ENCODE data around the gene GPC6.

Gene GPC6

DNA sequence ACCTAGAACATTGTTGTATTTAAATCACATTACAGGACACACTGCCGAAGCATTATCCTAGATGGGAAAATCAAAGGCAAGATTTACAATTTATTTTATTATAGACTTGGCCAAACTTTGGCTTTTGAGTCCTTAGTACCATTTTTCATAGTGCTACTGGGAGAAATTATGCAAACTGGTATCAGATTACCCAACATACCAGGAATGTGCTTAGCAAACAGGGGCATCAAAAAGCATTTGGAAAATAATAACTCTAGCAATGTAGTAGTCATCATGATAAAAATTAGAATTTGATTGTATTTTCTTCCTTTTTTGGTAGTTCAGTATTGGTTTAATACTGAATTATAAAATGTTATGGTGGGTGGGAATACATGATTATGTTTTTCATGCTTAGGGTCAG is 34.0 kb downstream of the GPC6 start:
- no peak for TF ChIP-seq EZH2phosphoT487 (IDR thresholded peaks at IDR 0.05; ENCODE audit: low read depth)
- TF ChIP-seq, protein P1, sequence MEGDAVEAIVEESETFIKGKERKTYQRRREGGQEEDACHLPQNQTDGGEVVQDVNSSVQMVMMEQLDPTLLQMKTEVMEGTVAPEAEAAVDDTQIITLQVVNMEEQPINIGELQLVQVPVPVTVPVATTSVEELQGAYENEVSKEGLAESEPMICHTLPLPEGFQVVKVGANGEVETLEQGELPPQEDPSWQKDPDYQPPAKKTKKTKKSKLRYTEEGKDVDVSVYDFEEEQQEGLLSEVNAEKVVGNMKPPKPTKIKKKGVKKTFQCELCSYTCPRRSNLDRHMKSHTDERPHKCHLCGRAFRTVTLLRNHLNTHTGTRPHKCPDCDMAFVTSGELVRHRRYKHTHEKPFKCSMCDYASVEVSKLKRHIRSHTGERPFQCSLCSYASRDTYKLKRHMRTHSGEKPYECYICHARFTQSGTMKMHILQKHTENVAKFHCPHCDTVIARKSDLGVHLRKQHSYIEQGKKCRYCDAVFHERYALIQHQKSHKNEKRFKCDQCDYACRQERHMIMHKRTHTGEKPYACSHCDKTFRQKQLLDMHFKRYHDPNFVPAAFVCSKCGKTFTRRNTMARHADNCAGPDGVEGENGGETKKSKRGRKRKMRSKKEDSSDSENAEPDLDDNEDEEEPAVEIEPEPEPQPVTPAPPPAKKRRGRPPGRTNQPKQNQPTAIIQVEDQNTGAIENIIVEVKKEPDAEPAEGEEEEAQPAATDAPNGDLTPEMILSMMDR (IDR thresholded peaks at IDR 0.05; ENCODE audit: low read depth, low read length) = no peak
- H3K4me1 ChIP-seq (ENCODE audit: low read length) = no peaks in the 10 kb centered on the region

DNA sequence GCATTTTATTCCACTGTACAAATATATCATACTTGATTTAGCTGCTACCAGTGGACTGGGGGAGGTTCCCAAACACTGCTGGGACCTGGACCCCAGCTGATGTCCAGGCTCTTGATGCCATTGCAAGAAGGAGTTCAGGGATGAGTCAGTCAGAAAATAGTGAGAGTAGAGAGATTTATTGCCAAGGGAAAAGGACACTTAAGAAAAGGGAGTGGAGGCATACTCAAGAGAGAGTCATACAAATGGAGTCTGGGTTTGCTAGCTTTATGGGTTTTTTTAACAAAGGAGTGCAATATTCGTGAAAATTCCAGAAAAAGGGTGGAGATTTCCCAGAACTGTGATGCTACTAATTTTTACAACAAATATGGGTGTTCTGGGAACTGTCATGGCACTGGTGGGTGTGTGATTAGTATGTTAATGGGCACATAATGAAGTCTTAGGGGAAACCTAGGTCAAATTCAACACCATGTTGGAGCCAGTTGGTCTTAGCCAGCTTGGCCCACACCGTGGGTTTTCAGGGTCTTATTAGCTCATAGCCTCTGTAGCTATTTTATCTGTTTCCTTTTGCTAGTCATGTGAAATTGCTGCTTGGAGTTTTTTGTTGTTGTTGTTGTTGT is 36.2 kb downstream of the GPC6 start:
- no peak overlapping the region for H3K27ac ChIP-seq (ENCODE audit: low read length)
- no peak overlapping the region for H3K9ac ChIP-seq (ENCODE audit: low read length)

More for the DNA sequence above, 34.0 kb downstream of the GPC6 start:
- Histone ChIP-seq H3K9me3 (ENCODE audit: insufficient read depth, low read length) (no peaks in the 10 kb centered on the region), H3K36me3 (replicated peaks; ENCODE audit: low read depth, low read length) (no peaks in the 10 kb centered on the region), H4K20me1 (ENCODE audit: insufficient read depth, low read length) (no peaks in the 10 kb centered on the region), H3K4me2 (ENCODE audit: low read length) (no peak overlapping the region), H3K27ac (ENCODE audit: low read length) (no peak overlapping the region), H3K27me3 (ENCODE audit: low read depth, low read length) (no peaks in the 10 kb centered on the region), H3K79me2 (ENCODE audit: low read length) (no peaks in the 10 kb centered on the region), H2AFZ (ENCODE audit: low read depth, low read length) (no peak overlapping the region), H3K4me3 (ENCODE audit: low read length) (no peak overlapping the region), H3K9ac (ENCODE audit: low read length) (no peak overlapping the region)

DNA sequence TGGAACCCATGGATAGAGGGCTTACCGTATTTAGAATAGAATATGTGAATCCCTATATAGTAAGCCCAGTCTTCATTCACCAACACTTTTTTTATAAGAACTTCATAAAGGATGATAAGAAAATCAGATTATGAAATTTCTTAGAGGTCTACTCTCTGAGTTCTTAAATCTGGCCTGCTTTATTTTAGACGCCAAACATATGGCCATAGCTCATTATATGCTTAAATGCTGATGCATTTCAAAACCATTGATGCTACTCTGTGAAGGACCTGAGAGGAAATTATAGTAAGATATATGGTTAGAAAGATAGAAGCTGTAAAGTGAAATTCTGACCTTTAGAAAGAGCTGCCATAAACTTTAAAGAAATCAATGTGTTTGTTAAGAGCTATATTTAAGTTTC is 38.3 kb downstream of the GPC6 start:
- Histone ChIP-seq H4K20me1 (ENCODE audit: insufficient read depth, low read length) (no peaks in the 10 kb centered on the region), H3K4me2 (ENCODE audit: low read length) (no peak overlapping the region), H3K9ac (ENCODE audit: low read length) (no peak overlapping the region), H3K4me3 (ENCODE audit: low read length) (no peak overlapping the region), H3K79me2 (ENCODE audit: low read length) (no peaks in the 10 kb centered on the region), H3K27me3 (ENCODE audit: low read depth, low read length) (no peaks in the 10 kb centered on the region), H3K27ac (ENCODE audit: low read length) (no peak overlapping the region), H2AFZ (ENCODE audit: low read depth, low read length) (no peak overlapping the region), H3K36me3 (replicated peaks; ENCODE audit: low read depth, low read length) (no peaks in the 10 kb centered on the region), H3K9me3 (ENCODE audit: insufficient read depth, low read length) (no peaks in the 10 kb centered on the region), H3K4me1 (ENCODE audit: low read length) (peaks cover 6% of the 10 kb centered on the region)
- TF ChIP-seq, protein P1 (IDR thresholded peaks at IDR 0.05; ENCODE audit: low read depth, low read length) = no peak
- no peak for TF ChIP-seq EZH2phosphoT487 (IDR thresholded peaks at IDR 0.05; ENCODE audit: low read depth)

More for the DNA sequence above, 36.2 kb downstream of the GPC6 start:
- Histone ChIP-seq H4K20me1 (ENCODE audit: insufficient read depth, low read length) (no peaks in the 10 kb centered on the region), H3K27me3 (ENCODE audit: low read depth, low read length) (no peaks in the 10 kb centered on the region), H3K4me3 (ENCODE audit: low read length) (no peak overlapping the region), H3K79me2 (ENCODE audit: low read length) (no peaks in the 10 kb centered on the region), H3K36me3 (replicated peaks; ENCODE audit: low read depth, low read length) (no peaks in the 10 kb centered on the region), H3K4me1 (ENCODE audit: low read length) (no peaks in the 10 kb centered on the region), H2AFZ (ENCODE audit: low read depth, low read length) (no peak overlapping the region), H3K9me3 (ENCODE audit: insufficient read depth, low read length) (no peaks in the 10 kb centered on the region), H3K4me2 (ENCODE audit: low read length) (no peak overlapping the region)
- no peak for TF ChIP-seq EZH2phosphoT487 (IDR thresholded peaks at IDR 0.05; ENCODE audit: low read depth)
- TF ChIP-seq, protein P1 (IDR thresholded peaks at IDR 0.05; ENCODE audit: low read depth, low read length) = no peak

DNA sequence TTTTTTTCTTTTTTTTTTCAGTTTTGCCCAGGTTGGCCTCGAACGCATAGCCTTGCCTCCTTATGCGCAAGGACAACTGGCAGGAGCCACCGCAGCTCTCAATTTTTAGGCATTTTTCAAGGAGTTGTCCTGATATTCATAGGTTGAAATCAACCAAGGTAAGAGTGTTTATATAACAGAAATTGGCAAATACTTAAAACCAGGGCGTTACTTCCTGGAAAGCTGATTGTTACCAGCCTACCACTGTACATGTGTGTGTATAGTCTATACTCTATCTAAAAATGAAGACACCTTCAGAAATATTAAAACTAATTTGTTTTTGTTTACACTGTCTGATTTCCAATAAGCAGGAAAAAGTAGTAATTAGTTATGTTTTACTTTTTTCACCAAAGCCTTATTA is 39.2 kb downstream of the GPC6 start:
- H3K4me2 ChIP-seq (ENCODE audit: low read length) = no peak overlapping the region
- no peak overlapping the region for H3K4me3 ChIP-seq (ENCODE audit: low read length)

More for the DNA sequence above, 39.2 kb downstream of the GPC6 start:
- Histone ChIP-seq H3K27ac (ENCODE audit: low read length) (no peak overlapping the region), H4K20me1 (ENCODE audit: insufficient read depth, low read length) (no peaks in the 10 kb centered on the region), H3K9ac (ENCODE audit: low read length) (no peak overlapping the region), H3K9me3 (ENCODE audit: insufficient read depth, low read length) (no peaks in the 10 kb centered on the region), H3K79me2 (ENCODE audit: low read length) (no peaks in the 10 kb centered on the region), H2AFZ (ENCODE audit: low read depth, low read length) (no peak overlapping the region), H3K36me3 (replicated peaks; ENCODE audit: low read depth, low read length) (no peaks in the 10 kb centered on the region), H3K27me3 (ENCODE audit: low read depth, low read length) (no peaks in the 10 kb centered on the region), H3K4me1 (ENCODE audit: low read length) (peaks cover 15% of the 10 kb centered on the region)
- TF ChIP-seq EZH2phosphoT487 (IDR thresholded peaks at IDR 0.05; ENCODE audit: low read depth) = no peak
- TF ChIP-seq, protein P1 (IDR thresholded peaks at IDR 0.05; ENCODE audit: low read depth, low read length) = no peak
